ENCODE data around the gene ATP4B.

The ATP4B gene

GRCh38 chr13:113607889-113608635, 49.9 kb downstream of the ATP4B start:
- DNase-seq (ENCODE audit: low read depth), result no peak

- no peak for DNase-seq (ENCODE audit: low read depth)
Observed at GRCh38 chr13:113607056-113607888, 50.7 kb downstream of the ATP4B start.

GRCh38 chr13:113605866-113606438, 52.0 kb downstream of the ATP4B start:
- DNase-seq (ENCODE audit: low read depth), result no peak

- DNase-seq (ENCODE audit: low read depth), result no peak
Observed at GRCh38 chr13:113605461-113605860, 52.5 kb downstream of the ATP4B start.

- no peak for DNase-seq (ENCODE audit: low read depth)
Observed at GRCh38 chr13:113604186-113604585, 53.8 kb downstream of the ATP4B start.

- no peak for DNase-seq (ENCODE audit: low read depth)
Observed at GRCh38 chr13:113603116-113603710, 54.8 kb downstream of the ATP4B start.

- DNase-seq (ENCODE audit: low read depth), result no peak
Observed at GRCh38 chr13:113602291-113602988, 55.6 kb downstream of the ATP4B start.

GRCh38 chr13:113601166-113602070, 56.6 kb downstream of the ATP4B start:
- DNase-seq (ENCODE audit: low read depth), result no peak

- no peak for DNase-seq (ENCODE audit: low read depth)
Observed at GRCh38 chr13:113599391-113599790, 58.6 kb downstream of the ATP4B start.
